ENCODE measurements around the gene KCNQ1.

The KCNQ1 gene

GRCh38 chr11:2539371-2540222 is 94.8 kb downstream of the KCNQ1 start:
- no peak for DNase-seq

DNA sequence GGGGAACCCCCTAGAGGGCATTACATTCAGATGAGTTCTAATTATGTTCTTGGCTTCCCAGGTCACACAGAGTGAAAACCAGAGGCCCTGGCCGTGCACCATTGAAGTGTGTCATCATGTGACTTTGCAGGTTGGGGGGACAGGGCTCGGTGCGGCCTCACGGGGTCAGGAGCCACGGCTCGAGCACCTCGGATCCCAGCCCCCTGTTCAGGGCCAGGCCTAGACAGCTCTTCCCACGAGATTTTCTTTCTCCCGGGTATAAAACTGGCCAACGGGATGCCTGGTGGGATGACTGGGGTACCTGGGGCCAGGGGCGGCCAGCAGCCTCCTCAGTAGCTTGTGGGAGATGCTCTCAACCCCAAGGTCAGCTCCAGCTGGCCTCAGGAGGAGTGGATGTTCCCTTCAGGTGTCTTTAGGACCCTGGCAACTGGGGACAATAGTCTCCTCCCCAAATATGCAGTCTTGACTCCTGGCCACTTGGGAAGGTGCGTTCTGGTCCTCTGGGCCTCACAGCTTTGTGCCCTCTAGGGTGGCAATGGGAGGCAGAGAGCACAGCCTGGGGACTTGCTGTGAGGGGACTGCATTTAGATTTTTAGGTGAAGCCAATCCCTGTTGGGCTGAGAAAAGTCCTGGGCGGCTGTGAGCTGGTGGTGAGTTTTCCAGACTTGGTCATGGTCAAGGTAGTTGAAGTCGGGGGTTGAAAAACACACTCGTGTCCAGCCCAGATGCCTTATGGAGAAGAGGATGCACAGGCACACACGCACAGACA is 95.6 kb downstream of the KCNQ1 start:
- no peak for DNase-seq

DNA sequence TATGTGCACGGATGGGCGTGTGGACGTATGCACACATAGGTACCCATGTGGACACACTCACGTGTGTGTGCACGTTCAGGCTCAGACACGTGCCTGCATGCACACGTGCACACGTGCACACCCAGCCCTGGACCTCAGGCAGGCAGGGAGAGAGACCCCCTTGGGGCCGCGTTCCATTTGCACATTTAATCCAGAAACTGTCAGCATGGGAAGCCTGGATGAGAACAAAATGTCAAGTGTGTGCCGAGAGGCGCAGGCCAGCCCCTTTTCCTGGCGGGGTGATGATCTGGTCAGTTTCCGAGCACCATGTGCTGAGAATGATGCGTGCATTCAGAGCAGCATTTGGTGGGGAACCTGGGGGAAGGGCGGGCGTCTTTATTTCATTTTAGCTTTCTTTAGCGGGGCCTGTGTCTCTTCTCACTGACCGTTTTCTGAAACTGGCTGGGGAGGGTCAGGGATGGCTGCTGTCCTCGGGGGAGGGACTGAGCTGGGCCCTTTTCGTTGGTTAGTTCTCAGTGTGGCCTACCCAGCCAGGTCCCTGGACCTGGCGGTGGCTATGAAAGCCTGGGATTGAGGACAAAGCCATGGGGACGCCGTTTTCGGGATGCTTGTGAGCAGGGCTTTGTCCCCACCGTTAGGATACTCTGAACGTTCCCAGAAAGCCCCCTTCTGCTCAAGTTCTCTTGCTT is 96.3 kb downstream of the KCNQ1 start:
- no peak for DNase-seq

- no peak for DNase-seq
These were observed 97.1 kb downstream of the KCNQ1 start for GRCh38 chr11:2541881-2542361.

DNA sequence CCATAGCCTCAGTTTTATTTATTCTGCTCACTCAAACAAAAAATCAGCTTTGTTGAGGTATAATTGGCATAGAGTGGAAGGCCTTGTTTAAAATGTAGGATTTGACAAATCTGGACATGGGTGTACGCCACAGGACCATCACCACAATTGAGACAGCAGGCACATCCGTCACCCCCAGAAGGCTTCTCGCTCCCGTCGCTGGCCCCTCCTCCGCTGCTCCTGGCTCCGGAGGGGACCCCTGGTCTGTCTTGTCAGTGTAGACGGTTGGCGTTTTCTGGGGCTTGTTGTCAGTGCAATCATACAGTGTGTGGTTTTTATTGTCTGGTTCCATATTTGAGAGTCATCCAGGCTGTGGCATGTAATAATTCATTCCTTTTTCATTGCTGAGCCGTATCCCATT is 97.6 kb downstream of the KCNQ1 start:
- DNase-seq, result no peak

GRCh38 chr11:2547806-2548205 is 103.0 kb downstream of the KCNQ1 start:
- no peak for DNase-seq

- DNase-seq, result no peak
These were observed 103.8 kb downstream of the KCNQ1 start for GRCh38 chr11:2548596-2548995.

- no peak for DNase-seq
These were observed 104.3 kb downstream of the KCNQ1 start for GRCh38 chr11:2549080-2549479.

- no peak for DNase-seq
These were observed 104.7 kb downstream of the KCNQ1 start for GRCh38 chr11:2549491-2549875.

GRCh38 chr11:2549876-2550605 is 105.2 kb downstream of the KCNQ1 start:
- no peak for DNase-seq

DNA sequence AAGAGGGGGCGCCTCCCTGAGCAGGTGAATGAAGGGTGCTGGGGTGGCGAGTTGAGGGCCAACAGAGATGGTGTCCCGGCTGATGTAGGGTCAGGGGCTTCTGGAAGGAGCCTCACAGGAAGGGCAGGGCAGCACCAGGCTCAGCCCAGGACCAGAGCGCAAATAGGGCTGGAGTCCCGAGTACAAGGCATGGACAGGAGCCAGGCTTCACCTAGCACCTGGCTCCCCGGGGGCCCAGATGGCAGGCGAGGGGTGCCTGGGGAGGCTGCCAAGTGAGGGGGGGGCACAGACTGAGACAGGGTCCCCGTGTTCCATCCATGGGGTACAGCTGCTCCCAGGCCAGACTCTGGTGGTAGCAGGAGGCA is 105.8 kb downstream of the KCNQ1 start:
- DNase-seq, result no peak

GRCh38 chr11:2551131-2551530 is 106.3 kb downstream of the KCNQ1 start:
- DNase-seq, result no peak

- no peak for DNase-seq
These were observed 107.4 kb downstream of the KCNQ1 start for GRCh38 chr11:2552210-2552609.

- DNase-seq, result no peak
These were observed 108.4 kb downstream of the KCNQ1 start for GRCh38 chr11:2553198-2553597.

DNA sequence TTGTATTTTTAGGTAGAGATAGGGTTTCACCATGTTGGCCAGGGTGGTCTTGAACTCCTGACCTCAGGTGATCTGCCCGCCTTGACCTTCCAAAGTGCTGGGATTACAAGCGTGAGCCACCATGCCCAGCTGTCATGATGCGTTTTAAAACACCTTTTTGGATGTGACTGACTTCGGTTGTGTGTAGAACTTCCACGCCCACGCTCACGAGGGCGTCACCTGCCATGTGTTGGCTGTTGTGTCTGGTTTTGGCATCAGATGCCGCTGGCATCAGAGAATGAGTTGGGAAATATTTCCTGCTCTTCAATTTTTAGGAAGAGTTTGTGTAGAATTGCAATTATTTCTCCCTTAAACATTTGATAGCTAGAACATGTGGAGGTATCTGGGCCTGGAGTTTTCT is 109.1 kb downstream of the KCNQ1 start:
- no peak for DNase-seq

GRCh38 chr11:2554338-2555207 is 109.8 kb downstream of the KCNQ1 start:
- DNase-seq, result no peak

GRCh38 chr11:2555336-2555735 is 110.5 kb downstream of the KCNQ1 start:
- DNase-seq, result no peak

GRCh38 chr11:2555891-2556290 is 111.1 kb downstream of the KCNQ1 start:
- DNase-seq, result no peak

DNA sequence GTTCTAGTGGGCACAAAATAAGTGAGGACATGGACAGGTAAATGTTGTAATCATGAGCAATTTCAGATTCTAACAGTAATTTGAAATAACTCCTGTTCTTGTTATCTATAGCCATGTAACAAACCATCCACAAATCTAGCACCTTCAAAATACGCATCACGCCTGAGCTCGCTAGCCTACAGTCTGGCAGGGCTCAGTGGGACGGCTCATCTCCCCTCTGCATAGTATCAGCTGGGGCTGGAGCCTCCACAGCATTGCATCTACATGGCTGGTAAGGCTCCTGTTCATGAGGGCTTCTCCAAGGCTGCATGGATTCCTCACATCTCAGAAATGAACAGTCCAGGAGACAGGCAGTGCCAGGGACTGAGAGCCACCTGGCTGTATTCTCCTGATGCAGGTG is 112.6 kb downstream of the KCNQ1 start:
- no peak for DNase-seq

GRCh38 chr11:2558397-2558796 is 113.6 kb downstream of the KCNQ1 start:
- DNase-seq, result no peak

DNA sequence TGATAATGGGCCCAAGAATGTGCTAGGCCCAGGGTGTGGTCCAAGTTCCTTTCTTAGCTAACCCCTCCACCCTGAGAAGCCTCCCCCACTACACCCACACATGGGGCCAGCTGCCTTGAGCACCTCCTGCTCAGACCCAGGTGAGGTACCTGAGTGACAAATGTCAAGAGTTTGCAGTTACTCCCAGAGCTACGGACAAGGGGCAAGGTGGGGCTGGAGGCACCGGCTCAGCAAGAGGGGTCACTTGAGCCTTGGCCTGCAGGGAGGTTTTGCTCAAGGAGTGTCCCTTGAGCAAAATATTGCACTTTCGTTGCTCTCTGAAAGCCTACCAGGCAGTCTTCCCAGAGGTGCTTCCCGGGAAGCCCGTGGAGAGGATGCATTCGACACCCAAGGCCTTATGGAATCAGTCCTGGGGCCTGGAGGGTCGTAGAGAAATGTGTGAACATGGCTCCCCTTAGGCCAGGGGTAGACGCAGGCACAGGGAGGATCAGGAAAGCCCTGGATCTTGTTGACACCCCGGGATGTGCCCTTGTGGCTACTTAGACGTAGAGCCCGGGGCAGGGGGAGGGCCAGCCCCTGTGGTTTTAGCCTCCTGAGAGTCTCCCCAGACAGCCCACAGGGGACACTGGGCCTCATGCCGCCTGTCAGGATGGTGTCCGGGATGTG is 114.2 kb downstream of the KCNQ1 start:
- DNase-seq, result no peak
